K562 (cell line): ENCODE measurements around the gene DGCR6L. TPM values are rescaled to one million over a fixed set of nuclear protein-coding genes. Genes with fewer than 3 reads are reported as not detected.
"Not testable (repeated sequence)": the region's sequence is repeated elsewhere in the genome, so short reads cannot be mapped to it uniquely, and the experiment has no call there.

Experiments
- ATAC-seq: fragments of 200-7000 bp; cut with Tn5 transposase; 3 replicates; pipeline ENCODE4 v1.9.1; 2020; ENCODE audit warnings: moderate library complexity
- BruUV-seq: library from RNA; stranded (reverse); fragments of 400-500 nt; replicated peaks from 2 replicates; lab custom pipeline; 2021; lab: Mats Ljungman, UMichigan
- CTCF ChIA-PET: fragments of 300-600 bp; formaldehyde crosslinking; extraction: SDS; loops from one replicate; lab custom pipeline; 2021; ENCODE audit warnings: low intra/inter-chr PET ratio; lab: Yijun Ruan, JAX
- POLR2A ChIA-PET: fragments of 300-600, 350-650 bp; sonication (Branson Sonifier 250); formaldehyde crosslinking; extraction: SDS; loops from one replicate; lab custom pipeline; 2021; ENCODE audit warnings: antibody characterized with exemption, inconsistent platforms; lab: Yijun Ruan, JAX
- DNase-seq, 4 experiments: peaks; one replicate each; pipeline versions ENCODE4 v3.0.0 to v3.0.0-alpha.2; 2011 to 2018; ENCODE audit warnings: low spot score in 3 of 4, mixed read lengths in 3 of 4; ENCODE audit errors: extremely low read depth in 1 of 4
- FAIRE-seq: peaks from 2 replicates; lab custom pipeline; 2011; peaks lifted over from hg19 to GRCh38; lab: Jason Lieb, UNC
- H2AFZ ChIP-seq: 2 replicates; pipeline ENCODE4 v1.6.0; 2011; ENCODE audit warnings: low read depth, low read length, control low read depth, inconsistent platforms
- H3K27ac ChIP-seq: fragments of 200-600 bp; 3 replicates; pipeline ENCODE4 v1.8.0; 2011; ENCODE audit warnings: low read depth, mild to moderate bottlenecking, control low read depth, inconsistent platforms, low read length, moderate library complexity, mixed read lengths; ENCODE audit errors: extremely low read depth
- H3K27me3 ChIP-seq, 2 experiments: fragments of 300-600 bp in 1 of 2; 2 replicates in 1 of 2; 3 replicates in 1 of 2; pipeline versions ENCODE4 v1.6.0 to v1.8.0; 2011; ENCODE audit warnings: inconsistent platforms in 2 of 2, low read length in 2 of 2, mild to moderate bottlenecking in 1 of 2, mixed read lengths in 1 of 2, moderate library complexity in 1 of 2; ENCODE audit not compliant: control insufficient read depth in 2 of 2, insufficient read depth in 2 of 2
- H3K36me3 ChIP-seq: fragments of 300-600 bp; 3 replicates; pipeline ENCODE4 v1.8.0; 2011; ENCODE audit warnings: mild to moderate bottlenecking, low read length, inconsistent platforms; ENCODE audit not compliant: control insufficient read depth, insufficient read depth
- H3K4me1 ChIP-seq, 2 experiments: fragments of 200-600 bp in 1 of 2; replicated peaks in 1 of 2; 2 replicates in 1 of 2; 3 replicates in 1 of 2; pipeline versions ENCODE4 v1.5.1 to v1.8.0; 2011; ENCODE audit warnings: inconsistent platforms in 2 of 2, low read length in 2 of 2, mild to moderate bottlenecking in 1 of 2, mixed read lengths in 1 of 2, moderate library complexity in 1 of 2; ENCODE audit not compliant: control insufficient read depth in 2 of 2, insufficient read depth in 2 of 2
- H3K4me2 ChIP-seq: 2 replicates; pipeline ENCODE4 v1.6.1; 2011; ENCODE audit warnings: low read length, control low read depth, inconsistent platforms, mixed read lengths; ENCODE audit not compliant: insufficient read depth
- H3K4me3 ChIP-seq: fragments of 200-600 bp; sonication (generic), shearing (Covaris generic); 2 replicates; pipeline ENCODE4 v1.5.1; 2016; ENCODE audit warnings: control low read depth, inconsistent platforms
- H3K79me2 ChIP-seq: fragments of 200-600 bp; 3 replicates; pipeline ENCODE4 v1.8.0; 2011; ENCODE audit warnings: low read length, inconsistent platforms; ENCODE audit not compliant: control insufficient read depth, insufficient read depth
- H3K9ac ChIP-seq, 2 experiments: 2 replicates each; pipeline versions ENCODE4 v1.6.0 to v1.6.1; 2011; ENCODE audit warnings: low read depth in 2 of 2, low read length in 2 of 2, control low read depth in 1 of 2, inconsistent platforms in 1 of 2, mild to moderate bottlenecking in 1 of 2, mixed read lengths in 1 of 2; ENCODE audit not compliant: insufficient read depth in 1 of 2
- H3K9me1 ChIP-seq: one replicate; pipeline ENCODE4 v1.6.0; 2011; ENCODE audit warnings: inconsistent platforms, mild to moderate bottlenecking, low read length, moderate library complexity; ENCODE audit not compliant: control insufficient read depth, insufficient read depth
- H3K9me3 ChIP-seq: replicated peaks from 2 replicates; pipeline ENCODE4 v1.5.1; 2011; ENCODE audit warnings: low read depth, low read length, inconsistent platforms; ENCODE audit not compliant: control insufficient read depth, insufficient read depth
- H4K20me1 ChIP-seq: replicated peaks from 2 replicates; pipeline ENCODE4 v1.6.1; 2011; ENCODE audit warnings: low read length, inconsistent platforms, mixed read lengths; ENCODE audit not compliant: control insufficient read depth, insufficient read depth
- CBFA2T3 ChIP-seq: fragments of 450-650 bp; IDR thresholded peaks from 2 replicates; pipeline ENCODE4 v1.6.1; 2017
- E2F3 ChIP-seq: fragments of 250-450 bp; sonication (Bioruptor Pico); IDR thresholded peaks from 2 replicates; pipeline ENCODE4 v1.4.0; 2020; ENCODE audit warnings: mild to moderate bottlenecking
- EGR1 ChIP-seq: fragments of 450-650 bp; conservative IDR thresholded peaks from 2 replicates; pipeline ENCODE4 v1.6.1; 2017; ENCODE audit warnings: mild to moderate bottlenecking
- ESRRB ChIP-seq: fragments of 250-450 bp; sonication (Bioruptor Pico); IDR thresholded peaks from 2 replicates; pipeline ENCODE4 v1.5.0; 2020; ENCODE audit warnings: mild to moderate bottlenecking, moderate library complexity, borderline replicate concordance
- MIER1 ChIP-seq: fragments of 450-650 bp; IDR thresholded peaks from 2 replicates; pipeline ENCODE4 v1.6.1; 2016; ENCODE audit warnings: antibody characterized with exemption, mild to moderate bottlenecking, low read depth
- MYC ChIP-seq, 2 experiments: fragments of 250-450 bp in 1 of 2; sonication (Bioruptor Pico) in 1 of 2; IDR thresholded peaks; 2 replicates each; pipeline versions ENCODE4 v1.5.1 to v1.6.1; 2012 to 2021; ENCODE audit warnings: low read depth in 2 of 2, borderline replicate concordance in 1 of 2, improper control_type of control experiment in 1 of 2, low read length in 1 of 2, mild to moderate bottlenecking in 1 of 2, moderate library complexity in 1 of 2
- RAD51 ChIP-seq: fragments of 450-650 bp; IDR thresholded peaks from 2 replicates; pipeline ENCODE4 v1.7.1; 2016; ENCODE audit warnings: low read depth, mild to moderate bottlenecking, borderline replicate concordance
- TAF15 ChIP-seq: fragments of 200-400 bp; formaldehyde crosslinking; IDR thresholded peaks from 2 replicates; pipeline ENCODE4 v1.6.1; 2017; ENCODE audit warnings: mild to moderate bottlenecking, low read depth, low read length, moderate library complexity
- ZNF695 ChIP-seq: fragments of 450-650 bp; formaldehyde crosslinking; IDR thresholded peaks from 2 replicates; pipeline ENCODE4 v1.4.0; 2020; ENCODE audit warnings: mild to moderate bottlenecking, moderate library complexity
- WGBS: fragments of 100-300 bp; shearing (Covaris generic); methylation state at CpG from one replicate; pipeline ENCODE4 v1.1.6; 2016; ENCODE audit warnings: low coverage, mixed read lengths; ENCODE audit not compliant: insufficient coverage; ENCODE audit errors: missing lambda C conversion rate; 5-methylcytosine and 5-hydroxymethylcytosine counted together
- in situ Hi-C: fragments of 300-500 bp; cut with MboI; formaldehyde crosslinking; loops from 4 replicates; pipeline ENCODE4 v1.15.0; 2018; ENCODE audit warnings: inconsistent platforms, mixed read lengths
- intact Hi-C: fragments of 100-400 bp; cut with micrococcal nuclease; formaldehyde crosslinking; loops from 2 replicates; pipeline ENCODE4 v1.14.2; 2022
- polyA plus RNA-seq, 8 experiments: library from polyadenylated mRNA; depleted of rRNA in 4 of 8; stranded (reverse) in 5 of 8; unstranded in 3 of 8; fragments of >200 nt; fragmentation: Nextera tagmentation in 2 of 8; fragmentation: Illumina TruSeq in 1 of 8; extraction: Ambion mirVana in 2 of 8; extraction: Trizol in 1 of 8; gene quantifications; 2 replicates each; pipeline versions ENCODE4 v1.2.1 to v1.2.3, GENCODE V29; 2011 to 2014; ENCODE audit warnings: inconsistent platforms in 1 of 8, missing spikeins in 1 of 8
- total RNA-seq, 7 experiments: library from RNA; depleted of rRNA in 6 of 7; stranded (reverse); fragments of >200 nt in 6 of 7; fragmentation: Illumina TruSeq in 2 of 7; extraction: Trizol in 2 of 7; gene quantifications; 2 replicates each; pipeline versions ENCODE4 v1.2.1 to v1.2.3, GENCODE V29; 2011 to 2021; ENCODE audit warnings: low replicate concordance in 1 of 7
- TF ChIP-seq, protein P1 (sequence below): fragments of 450-650 bp; IDR thresholded peaks from 2 replicates; pipeline ENCODE4 v1.6.1; 2018; ENCODE audit not compliant: partially characterized antibody
- TF ChIP-seq, protein P2 (sequence below): fragments of 450-650 bp; formaldehyde crosslinking; IDR thresholded peaks from 2 replicates; pipeline ENCODE4 v1.4.0; 2022; ENCODE audit warnings: mild to moderate bottlenecking, moderate library complexity
- TF ChIP-seq, protein P3 (sequence below): sonication (generic); formaldehyde crosslinking; IDR thresholded peaks from 2 replicates; pipeline ENCODE4 v1.8.0; 2022; ENCODE audit warnings: missing genetic modification reagents, mild to moderate bottlenecking, moderate library complexity, borderline replicate concordance

Gene DGCR6L
- total and polyA plus RNA-seq, 9 of the 15 experiments (the other 6 are each of a cell fraction or from before 2014, with no cell fraction given): 3.6 to 151 (median 51.0) TPM

DNA sequence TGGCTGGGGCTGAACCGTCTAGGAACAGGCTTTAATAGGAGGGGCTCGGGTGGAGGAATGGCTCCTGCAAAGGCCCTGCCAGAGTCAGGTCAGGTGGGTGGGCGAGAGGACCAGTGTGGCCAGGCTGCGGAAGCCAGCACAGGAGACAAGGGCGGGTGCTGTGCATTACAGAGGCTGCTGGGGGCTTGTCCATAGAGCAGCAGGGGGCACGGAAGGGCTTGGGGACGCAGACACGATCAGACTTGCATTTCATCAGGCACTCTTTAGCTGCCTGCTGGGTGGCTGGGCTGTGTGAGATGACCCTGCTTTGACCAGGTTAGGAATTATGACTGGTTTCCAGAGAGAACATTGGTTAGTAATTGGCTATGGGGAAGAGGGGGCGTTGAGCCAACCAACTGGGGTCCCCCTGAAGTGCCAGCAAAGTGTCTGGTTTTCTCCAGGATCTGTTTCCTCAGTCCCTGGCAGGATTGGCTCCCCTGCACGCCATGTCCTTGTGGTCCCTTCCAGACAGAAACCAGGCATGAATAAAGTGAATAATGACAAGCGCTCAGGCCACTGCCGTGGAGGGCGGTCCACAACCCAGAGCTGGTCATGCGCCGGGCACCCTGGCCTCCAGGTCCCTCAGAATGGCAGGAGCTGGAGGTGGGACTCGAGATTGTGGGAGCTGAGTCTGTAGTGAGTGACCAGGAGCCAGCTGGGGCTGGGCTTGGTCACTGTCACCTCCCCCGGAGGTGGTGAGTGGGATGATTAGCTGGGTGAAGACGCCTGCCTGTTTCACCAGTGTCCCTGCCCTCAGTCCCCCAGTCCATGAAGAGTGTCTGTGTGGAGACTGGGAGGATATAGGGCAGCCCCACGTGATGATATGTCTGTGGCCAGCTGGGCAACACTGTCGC is 1.0 kb upstream of the DGCR6L start:
- H4K20me1 ChIP-seq: peaks cover 16% of the 10 kb centered on the region
- intact Hi-C loops (loop anchor here (1.0 to 2.0 kb wide), 2 partner anchors 74 to 175 kb away; partner anchors contain the start of gene ZNF74), in situ Hi-C loops (loop anchor here (10.0 to 25.0 kb wide), 2 partner anchors 1666 to 1909 kb away; no protein-coding TSS in a partner anchor)
- ATAC-seq (peak; percentile 22), DNase-seq (peak in 1 of 4 experiments; percentile 67)
- peak overlapping the region; percentile 75 for H3K27ac ChIP-seq
- H3K4me1 ChIP-seq: peaks cover 29 to 49% of the 10 kb centered on the region in 2 experiments
- not testable (repeated sequence) for H3K27me3 ChIP-seq; H3K36me3 ChIP-seq; H3K9me3 ChIP-seq; BruUV-seq; H3K9me1 ChIP-seq; FAIRE-seq; TF ChIP-seq MYC (IDR thresholded peaks at IDR 0.05; ENCODE audit: low read depth, low read length)
- ChIA-PET CTCF (interaction anchor here (0.7 to 0.8 kb wide), 2 partner anchors 97 to 405 kb away, joined by 3 read pairs; no protein-coding TSS in a partner anchor), POLR2A (interaction anchor here (1.2 to 3.3 kb wide), 3 partner anchors 10 to 135 kb away, joined by 4 to 19 read pairs (median 6); no protein-coding TSS in a partner anchor)
- peak overlapping the region; percentile 91 for H3K4me2 ChIP-seq
- peaks cover 27% of the 10 kb centered on the region for H3K79me2 ChIP-seq
- WGBS: 43% methylated on average over 20 of the region's 20 CpGs
- peak overlapping the region; percentile 71 for H3K4me3 ChIP-seq
- H2AFZ ChIP-seq: peak overlapping the region; percentile 98
- peak overlapping the region; percentile 77 to 97 for H3K9ac ChIP-seq
- TF ChIP-seq RAD51 (0 out of 2 replicates have a peak, but pooled peaks have one; percentile 21), MYC (CRISPR knock-in tag; IDR thresholded peaks at IDR 0.05; ENCODE audit: borderline replicate concordance, low read depth) (0 out of 2 replicates have a peak, but pooled peaks have one; percentile 15), TAF15 (0 out of 2 replicates have a peak, but pooled peaks have one; percentile 74), ZNF695 (CRISPR knock-in tag) (peak; percentile 4; the same call in 1 of the 2 replicates), E2F3 (CRISPR knock-in tag) (0 out of 2 replicates have a peak, but pooled peaks have one; percentile 40), ESRRB (0 out of 2 replicates have a peak, but pooled peaks have one; percentile 16), EGR1 (peak; percentile 45), MIER1 (peak; percentile 17; the same call in 1 of the 2 replicates), CBFA2T3 (0 out of 2 replicates have a peak, but pooled peaks have one; percentile 4)
- TF ChIP-seq, protein P1, sequence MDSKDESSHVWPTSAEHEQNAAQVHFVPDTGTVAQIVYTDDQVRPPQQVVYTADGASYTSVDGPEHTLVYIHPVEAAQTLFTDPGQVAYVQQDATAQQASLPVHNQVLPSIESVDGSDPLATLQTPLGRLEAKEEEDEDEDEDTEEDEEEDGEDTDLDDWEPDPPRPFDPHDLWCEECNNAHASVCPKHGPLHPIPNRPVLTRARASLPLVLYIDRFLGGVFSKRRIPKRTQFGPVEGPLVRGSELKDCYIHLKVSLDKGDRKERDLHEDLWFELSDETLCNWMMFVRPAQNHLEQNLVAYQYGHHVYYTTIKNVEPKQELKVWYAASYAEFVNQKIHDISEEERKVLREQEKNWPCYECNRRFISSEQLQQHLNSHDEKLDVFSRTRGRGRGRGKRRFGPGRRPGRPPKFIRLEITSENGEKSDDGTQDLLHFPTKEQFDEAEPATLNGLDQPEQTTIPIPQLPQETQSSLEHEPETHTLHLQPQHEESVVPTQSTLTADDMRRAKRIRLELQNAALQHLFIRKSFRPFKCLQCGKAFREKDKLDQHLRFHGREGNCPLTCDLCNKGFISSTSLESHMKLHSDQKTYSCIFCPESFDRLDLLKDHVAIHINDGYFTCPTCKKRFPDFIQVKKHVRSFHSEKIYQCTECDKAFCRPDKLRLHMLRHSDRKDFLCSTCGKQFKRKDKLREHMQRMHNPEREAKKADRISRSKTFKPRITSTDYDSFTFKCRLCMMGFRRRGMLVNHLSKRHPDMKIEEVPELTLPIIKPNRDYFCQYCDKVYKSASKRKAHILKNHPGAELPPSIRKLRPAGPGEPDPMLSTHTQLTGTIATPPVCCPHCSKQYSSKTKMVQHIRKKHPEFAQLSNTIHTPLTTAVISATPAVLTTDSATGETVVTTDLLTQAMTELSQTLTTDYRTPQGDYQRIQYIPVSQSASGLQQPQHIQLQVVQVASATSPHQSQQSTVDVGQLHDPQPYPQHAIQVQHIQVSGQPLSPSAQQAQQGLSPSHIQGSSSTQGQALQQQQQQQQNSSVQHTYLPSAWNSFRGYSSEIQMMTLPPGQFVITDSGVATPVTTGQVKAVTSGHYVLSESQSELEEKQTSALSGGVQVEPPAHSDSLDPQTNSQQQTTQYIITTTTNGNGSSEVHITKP: peak; percentile 87
- TF ChIP-seq, protein P2, sequence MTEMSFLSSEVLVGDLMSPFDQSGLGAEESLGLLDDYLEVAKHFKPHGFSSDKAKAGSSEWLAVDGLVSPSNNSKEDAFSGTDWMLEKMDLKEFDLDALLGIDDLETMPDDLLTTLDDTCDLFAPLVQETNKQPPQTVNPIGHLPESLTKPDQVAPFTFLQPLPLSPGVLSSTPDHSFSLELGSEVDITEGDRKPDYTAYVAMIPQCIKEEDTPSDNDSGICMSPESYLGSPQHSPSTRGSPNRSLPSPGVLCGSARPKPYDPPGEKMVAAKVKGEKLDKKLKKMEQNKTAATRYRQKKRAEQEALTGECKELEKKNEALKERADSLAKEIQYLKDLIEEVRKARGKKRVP (CRISPR knock-in tag): peak; percentile 6; the same call in 1 of the 2 replicates
- TF ChIP-seq, protein P3, sequence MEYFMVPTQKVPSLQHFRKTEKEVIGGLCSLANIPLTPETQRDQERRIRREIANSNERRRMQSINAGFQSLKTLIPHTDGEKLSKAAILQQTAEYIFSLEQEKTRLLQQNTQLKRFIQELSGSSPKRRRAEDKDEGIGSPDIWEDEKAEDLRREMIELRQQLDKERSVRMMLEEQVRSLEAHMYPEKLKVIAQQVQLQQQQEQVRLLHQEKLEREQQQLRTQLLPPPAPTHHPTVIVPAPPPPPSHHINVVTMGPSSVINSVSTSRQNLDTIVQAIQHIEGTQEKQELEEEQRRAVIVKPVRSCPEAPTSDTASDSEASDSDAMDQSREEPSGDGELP (CRISPR knock-in tag): peak; percentile 73
